ENCODE results near the gene TMEM181.
A peak's percentile ranks its signal among the peaks of the same experiment; 100 is the strongest.

GRCh38 chr6:158666628-158667359 lies 106.9 kb downstream of the TMEM181 start:
- TF ChIP-seq CTCF (conservative IDR thresholded peaks at IDR 0.05 in 1 of 2, IDR thresholded peaks at IDR 0.05 in 1 of 2; ENCODE audit: extremely low read depth in 1 of 2, insufficient read depth in 1 of 2, low read depth in 1 of 2, low read length in 2 of 2): no peak
- TF ChIP-seq EZH2 (IDR thresholded peaks at IDR 0.05; ENCODE audit: borderline replicate concordance, low read length): peak; percentile 50

Data from mammary epithelial cell (primary cell).